ENCODE results near the gene TIAL1.
"Not testable (repeated sequence)": the region's sequence is repeated elsewhere in the genome, so short reads cannot be mapped to it uniquely, and the experiment has no call there.

Gene TIAL1

GRCh38 chr10:119596537-119597404 lies at the start of gene TIAL1:
Gene TIAL1, minus strand, starts transcription at chr10:119596964. Its CDS starts 499 bp downstream, at chr10:119596465.
- peak; percentile 85 for DNase-seq (ENCODE audit: low read depth)

- no peak for DNase-seq (ENCODE audit: low read depth)
Observed at GRCh38 chr10:119644994-119645393, 48.2 kb upstream of the TIAL1 start.

- DNase-seq (ENCODE audit: low read depth) = no peak
Observed at GRCh38 chr10:119644205-119644814, 47.5 kb upstream of the TIAL1 start.

GRCh38 chr10:119643306-119644204 lies 46.8 kb upstream of the TIAL1 start:
- DNase-seq (ENCODE audit: low read depth) = no peak

- no peak for DNase-seq (ENCODE audit: low read depth)
Observed at GRCh38 chr10:119642556-119643111, 45.9 kb upstream of the TIAL1 start.

- DNase-seq (ENCODE audit: low read depth) = no peak
Observed at GRCh38 chr10:119640875-119641526, 44.2 kb upstream of the TIAL1 start.

- DNase-seq (ENCODE audit: low read depth) = no peak
Observed at GRCh38 chr10:119640384-119640783, 43.6 kb upstream of the TIAL1 start.

- DNase-seq (ENCODE audit: low read depth) = no peak
Observed at GRCh38 chr10:119638982-119639381, 42.2 kb upstream of the TIAL1 start.

GRCh38 chr10:119637631-119638030 lies 40.9 kb upstream of the TIAL1 start:
- no peak for DNase-seq (ENCODE audit: low read depth)

GRCh38 chr10:119634219-119634544 lies 37.4 kb upstream of the TIAL1 start:
- no peak for DNase-seq (ENCODE audit: low read depth)

- no peak for DNase-seq (ENCODE audit: low read depth)
Observed at GRCh38 chr10:119633538-119634218, 36.9 kb upstream of the TIAL1 start.

GRCh38 chr10:119630300-119630699 lies 33.5 kb upstream of the TIAL1 start:
- no peak for DNase-seq (ENCODE audit: low read depth)

GRCh38 chr10:119625570-119626280 lies 29.0 kb upstream of the TIAL1 start:
- DNase-seq (ENCODE audit: low read depth) = no peak

GRCh38 chr10:119621078-119621384 lies 24.3 kb upstream of the TIAL1 start:
- no peak for DNase-seq (ENCODE audit: low read depth)

- DNase-seq (ENCODE audit: low read depth) = no peak
Observed at GRCh38 chr10:119620241-119621077, 23.7 kb upstream of the TIAL1 start.

- DNase-seq (ENCODE audit: low read depth) = not testable (repeated sequence)
Observed at GRCh38 chr10:119619811-119620210, 23.0 kb upstream of the TIAL1 start.

GRCh38 chr10:119619215-119619614 lies 22.5 kb upstream of the TIAL1 start:
- no peak for DNase-seq (ENCODE audit: low read depth)

- no peak for DNase-seq (ENCODE audit: low read depth)
Observed at GRCh38 chr10:119616882-119617570, 20.3 kb upstream of the TIAL1 start.

GRCh38 chr10:119614686-119615085 lies 17.9 kb upstream of the TIAL1 start:
- no peak for DNase-seq (ENCODE audit: low read depth)
